Adrenal gland (tissue), 12 donors: ENCODE results near the gene ABCB6. TPM values are rescaled to one million over a fixed set of nuclear protein-coding genes. Genes with fewer than 3 reads are reported as not detected.

Experiments
- DNase-seq, 7 donors: peaks; one replicate each; pipeline ENCODE4 v3.0.0-alpha.2; 2019 to 2020
- H3K27ac ChIP-seq, 5 donors: fragments of 200-600 bp; sonication (generic) in 4 of 5; 1 replicate in 3 of 5; 2 replicates in 2 of 5; pipeline versions ENCODE4 v1.5.1 to v1.8.0; 2016 to 2020; ENCODE audit warnings: mild to moderate bottlenecking in 1 of 5
- H3K27me3 ChIP-seq: fragments of 200-600 bp; 2 replicates; pipeline ENCODE4 v1.8.0; 2021
- H3K36me3 ChIP-seq, 2 donors: fragments of 200-600 bp; replicated peaks in 1 of 2; 1 replicate in 1 of 2; 2 replicates in 1 of 2; pipeline versions ENCODE4 v1.5.1 to v1.8.0; 2018 to 2022
- H3K4me1 ChIP-seq, 2 donors: fragments of 200-600 bp; replicated peaks in 1 of 2; 1 replicate in 1 of 2; 2 replicates in 1 of 2; pipeline versions ENCODE4 v1.5.1 to v1.8.0; 2018 to 2021
- H3K4me3 ChIP-seq, 4 donors: fragments of 200-600 bp; sonication (generic) in 3 of 4; one replicate each; pipeline ENCODE4 v1.5.1; 2016 to 2018
- H3K9me3 ChIP-seq, 3 donors: fragments of 200-600 bp; sonication (generic) in 1 of 3; replicated peaks in 1 of 3; 1 replicate in 2 of 3; 2 replicates in 1 of 3; pipeline versions ENCODE4 v1.5.1 to v1.8.0; 2016 to 2021
- POLR2A ChIP-seq, 2 donors: fragments of 450-650 bp; IDR thresholded peaks; one replicate each; pipeline ENCODE4 v1.6.1; 2017; ENCODE audit warnings: antibody characterized with exemption in 2 of 2, mild to moderate bottlenecking in 2 of 2, moderate library complexity in 1 of 2
- WGBS, 4 donors: extraction: QIAGEN DNeasy Blood & Tissue Kit in 2 of 4; methylation state at CpG; one replicate each; pipeline versions ENCODE4 v1.1.5 to v1.1.7; 2013 to 2017; 5-methylcytosine and 5-hydroxymethylcytosine counted together
- intact Hi-C, 2 donors: fragments of 100-400 bp; cut with DNase I; formaldehyde crosslinking; loops; one replicate each; pipeline versions ENCODE4 v1.14.1 to v1.15.0; 2022 to 2023
- polyA plus RNA-seq, 3 donors: library from polyadenylated mRNA; stranded (reverse); fragments of 200-250 nt in 2 of 3; fragments of 350-450 nt in 1 of 3; fragmentation: Illumina TruSeq in 1 of 3; extraction: RNeasy Lipid Tissue Mini Kit (QIAGEN cat#74804) in 1 of 3; gene quantifications; one replicate each; pipeline ENCODE4 v1.2.3, GENCODE V29; 2013 to 2014
- total RNA-seq, 9 donors: library from RNA; depleted of rRNA in 4 of 9; stranded (reverse); fragments of >200 nt in 4 of 9; fragments of 120-200 nt in 1 of 9; fragmentation: NEBNext Ultra II Directional in 1 of 9; extraction: Animal tissue kit (Norgen Biotek cat#: 25700) in 1 of 9; gene quantifications; one replicate each; pipeline versions ENCODE4 v1.1.0 to v1.2.4, GENCODE V29; 2013 to 2023
- TF ChIP-seq, protein P1 (sequence below), 6 experiments: fragments of 450-650 bp in 4 of 6; fragments of 200-600 bp in 2 of 6; sonication (generic) in 1 of 6; IDR thresholded peaks; 1 replicate in 5 of 6; 2 replicates in 1 of 6; pipeline versions ENCODE4 v1.5.1 to v1.8.0; 2016 to 2021; ENCODE audit warnings: antibody characterized with exemption in 6 of 6, mild to moderate bottlenecking in 2 of 6, moderate library complexity in 1 of 6
- donor health status: healthy with polysubstance abuse.
- donor health status: Bipolar disorder and iron deficiency.
- donor health status: DM: yes; HTN: yes; CAD: no.
- donor health status: DM: no; HTN: no; CAD: no.
- donor health status: DM: no; HTN: no; CAD: no.
- donor health status: DM: yes; HTN: yes; CAD: no.

The ABCB6 gene
- total and polyA plus RNA-seq, 12 donors, result 10.1 to 85.1 (median 27.9) TPM

- Histone ChIP-seq H3K36me3 (no peaks in the 10 kb centered on the region), H3K4me3 (peak within 1 kb of the TSS; percentile 5 to 71 (median 56)), H3K9me3 (no peaks in the 10 kb centered on the region), H3K27me3 (no peaks in the 10 kb centered on the region), H3K27ac (peak within 1 kb of the TSS in 4 of 5 donors; percentile 74 to 93 (median 84)), H3K4me1 (peaks cover 22 to 39% of the 10 kb centered on the region in 2 donors)
- peak; percentile 77 to 92 (median 89) for DNase-seq
- peak; percentile 94 to 95 for TF ChIP-seq POLR2A (IDR thresholded peaks at IDR 0.05)
- TF ChIP-seq, protein P1, sequence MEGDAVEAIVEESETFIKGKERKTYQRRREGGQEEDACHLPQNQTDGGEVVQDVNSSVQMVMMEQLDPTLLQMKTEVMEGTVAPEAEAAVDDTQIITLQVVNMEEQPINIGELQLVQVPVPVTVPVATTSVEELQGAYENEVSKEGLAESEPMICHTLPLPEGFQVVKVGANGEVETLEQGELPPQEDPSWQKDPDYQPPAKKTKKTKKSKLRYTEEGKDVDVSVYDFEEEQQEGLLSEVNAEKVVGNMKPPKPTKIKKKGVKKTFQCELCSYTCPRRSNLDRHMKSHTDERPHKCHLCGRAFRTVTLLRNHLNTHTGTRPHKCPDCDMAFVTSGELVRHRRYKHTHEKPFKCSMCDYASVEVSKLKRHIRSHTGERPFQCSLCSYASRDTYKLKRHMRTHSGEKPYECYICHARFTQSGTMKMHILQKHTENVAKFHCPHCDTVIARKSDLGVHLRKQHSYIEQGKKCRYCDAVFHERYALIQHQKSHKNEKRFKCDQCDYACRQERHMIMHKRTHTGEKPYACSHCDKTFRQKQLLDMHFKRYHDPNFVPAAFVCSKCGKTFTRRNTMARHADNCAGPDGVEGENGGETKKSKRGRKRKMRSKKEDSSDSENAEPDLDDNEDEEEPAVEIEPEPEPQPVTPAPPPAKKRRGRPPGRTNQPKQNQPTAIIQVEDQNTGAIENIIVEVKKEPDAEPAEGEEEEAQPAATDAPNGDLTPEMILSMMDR (IDR thresholded peaks at IDR 0.05), result peak in 5 of 6 experiments; percentile 7 to 29 (median 23)
- 0 to 1% (median 0%) methylated on average over 11 to 76 of the region's 76 CpGs for WGBS, 4 donors
- intact Hi-C loops, result no loop called here
These were observed 35.2 kb upstream of the ABCB6 start, which contains the start of gene TUBA4A for GRCh38 chr2:219253753-219254589. TUBA4A (minus strand) TSS chr2:219253918; CDS start chr2:219253858, 60 bp downstream.

- Histone ChIP-seq H3K27me3 (no peaks in the 10 kb centered on the region), H3K4me1 (peaks cover 23 to 40% of the 10 kb centered on the region in 2 donors), H3K4me3 (peak within 1 kb of the TSS; percentile 5 to 71 (median 56)), H3K36me3 (peaks cover 0 to 4% of the 10 kb centered on the region in 2 donors), H3K9me3 (no peaks in the 10 kb centered on the region), H3K27ac (peak within 1 kb of the TSS in 4 of 5 donors; percentile 74 to 93 (median 84))
- DNase-seq, result peak; percentile 43 to 65 (median 55)
- 6 to 9% (median 7%) methylated on average over 29 to 49 of the region's 49 CpGs for WGBS, 4 donors
- TF ChIP-seq, protein P1 (IDR thresholded peaks at IDR 0.05), result no peak
- TF ChIP-seq POLR2A (IDR thresholded peaks at IDR 0.05), result no peak
- intact Hi-C loops, result no loop called here
These were observed 34.4 kb upstream of the ABCB6 start, which contains the start of gene TUBA4B for GRCh38 chr2:219252900-219253752. TUBA4B (plus strand) TSS chr2:219253243; CDS start chr2:219253408, 165 bp downstream.

- intact Hi-C loops, result no loop called here
These were observed 33.8 kb upstream of the ABCB6 start for GRCh38 chr2:219252570-219252899.

More at GRCh38 chr2:219252570-219252899, 33.8 kb upstream of the ABCB6 start:
- H3K27ac ChIP-seq, result peak overlapping the region in 2 of 5 donors; percentile 86 to 93
- DNase-seq, result peak in 1 of 7 donors; percentile 20
- peaks cover 23 to 40% of the 10 kb centered on the region in 2 donors for H3K4me1 ChIP-seq
- TF ChIP-seq, protein P1 (IDR thresholded peaks at IDR 0.05), result no peak
- no peak for TF ChIP-seq POLR2A (IDR thresholded peaks at IDR 0.05)
- no peaks in the 10 kb centered on the region for H3K27me3 ChIP-seq
- H3K36me3 ChIP-seq, result peaks cover 0 to 10% of the 10 kb centered on the region in 2 donors
- H3K9me3 ChIP-seq, result no peaks in the 10 kb centered on the region
- peak overlapping the region in 1 of 4 donors; percentile 68 for H3K4me3 ChIP-seq
- WGBS, 4 donors, result 33 to 45% (median 35%) methylated on average over 3 to 9 of the region's 9 CpGs
